ENCODE results near the gene IL10RA. TPM values are rescaled to one million over a fixed set of nuclear protein-coding genes. Genes with fewer than 3 reads are reported as not detected.
A peak's percentile ranks its signal among the peaks of the same experiment; 100 is the strongest.

IL10RA gene
- total and polyA plus RNA-seq, 9 of the 15 experiments (the other 6 are each of a cell fraction or from before 2014, with no cell fraction given) = 0.17 to 17.3 (median 2.9) TPM

GRCh38 chr11:117985953-117986887 lies at the start of gene IL10RA (continued):
- TF ChIP-seq NCOA2 (IDR thresholded peaks at IDR 0.05; ENCODE audit: partially characterized antibody in 2 of 2) = no peak
- TF ChIP-seq ZKSCAN1 (IDR thresholded peaks at IDR 0.05; ENCODE audit: low read depth, low read length) = peak; percentile 6; the same call in 1 of the 2 replicates
- no peak for TF ChIP-seq SREBF2 (CRISPR knock-in tag; IDR thresholded peaks at IDR 0.05)
- peak; percentile 77 for TF ChIP-seq EGR1 (conservative IDR thresholded peaks at IDR 0.05)
- TF ChIP-seq ILK (tag; IDR thresholded peaks at IDR 0.05; ENCODE audit: borderline replicate concordance, low read depth) = no peak
- TF ChIP-seq, protein P1, sequence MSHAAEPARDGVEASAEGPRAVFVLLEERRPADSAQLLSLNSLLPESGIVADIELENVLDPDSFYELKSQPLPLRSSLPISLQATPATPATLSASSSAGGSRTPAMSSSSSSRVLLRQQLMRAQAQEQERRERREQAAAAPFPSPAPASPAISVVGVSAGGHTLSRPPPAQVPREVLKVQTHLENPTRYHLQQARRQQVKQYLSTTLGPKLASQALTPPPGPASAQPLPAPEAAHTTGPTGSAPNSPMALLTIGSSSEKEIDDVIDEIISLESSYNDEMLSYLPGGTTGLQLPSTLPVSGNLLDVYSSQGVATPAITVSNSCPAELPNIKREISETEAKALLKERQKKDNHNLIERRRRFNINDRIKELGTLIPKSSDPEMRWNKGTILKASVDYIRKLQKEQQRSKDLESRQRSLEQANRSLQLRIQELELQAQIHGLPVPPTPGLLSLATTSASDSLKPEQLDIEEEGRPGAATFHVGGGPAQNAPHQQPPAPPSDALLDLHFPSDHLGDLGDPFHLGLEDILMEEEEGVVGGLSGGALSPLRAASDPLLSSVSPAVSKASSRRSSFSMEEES (CRISPR knock-in tag; IDR thresholded peaks at IDR 0.05) = no peak
- TF ChIP-seq E2F5 (CRISPR knock-in tag; IDR thresholded peaks at IDR 0.05) = 0 out of 2 replicates have a peak, but pooled peaks have one; percentile 82
- TF ChIP-seq FOXA1 (IDR thresholded peaks at IDR 0.05; ENCODE audit: borderline replicate concordance) = no peak
- TF ChIP-seq MCM3 (IDR thresholded peaks at IDR 0.05) = no peak
- no peak for TF ChIP-seq USF2 (CRISPR knock-in tag; IDR thresholded peaks at IDR 0.05)
- TF ChIP-seq ZNF146 (CRISPR knock-in tag; IDR thresholded peaks at IDR 0.05; ENCODE audit: unreplicated experiment) = no peak
- TF ChIP-seq PTBP1 (IDR thresholded peaks at IDR 0.05; ENCODE audit: low read depth, low read length) = 0 out of 2 replicates have a peak, but pooled peaks have one; percentile 28
- no peak for TF ChIP-seq ZBTB34 (CRISPR knock-in tag; IDR thresholded peaks at IDR 0.05)
- no peak for TF ChIP-seq HNRNPH1 (optimal IDR thresholded peaks at IDR 0.05; ENCODE audit: low read depth, low read length)
- no peak for TF ChIP-seq GATA2 (CRISPR knock-in tag; IDR thresholded peaks at IDR 0.05)
- TF ChIP-seq CHD2 (IDR thresholded peaks at IDR 0.05; ENCODE audit: low read depth, low read length) = no peak
- peak; percentile 87 for TF ChIP-seq KDM5B (IDR thresholded peaks at IDR 0.05; ENCODE audit: insufficient replicate concordance, low read depth, low read length)
- TF ChIP-seq ZNF561 (CRISPR knock-in tag; conservative IDR thresholded peaks at IDR 0.05) = no peak
- TF ChIP-seq NFYB (IDR thresholded peaks at IDR 0.05; ENCODE audit: extremely low read depth, insufficient read length) = peak; percentile 26
- peak; percentile 70 for TF ChIP-seq FIP1L1 (IDR thresholded peaks at IDR 0.05; ENCODE audit: low read depth, low read length, poor library complexity, severe bottlenecking)
- TF ChIP-seq ZNF431 (CRISPR knock-in tag; IDR thresholded peaks at IDR 0.05) = peak; percentile 94
- no peak for TF ChIP-seq CBFA2T3 (IDR thresholded peaks at IDR 0.05)
- no peak for TF ChIP-seq TGIF2 (CRISPR knock-in tag; IDR thresholded peaks at IDR 0.05)
- TF ChIP-seq ILF3 (IDR thresholded peaks at IDR 0.05; ENCODE audit: borderline replicate concordance) = no peak
